T-helper 22 cell (primary cell): Measurements from ENCODE around the gene IQCB1.
"Not testable (repeated sequence)": the region's sequence is repeated elsewhere in the genome, so short reads cannot be mapped to it uniquely, and the experiment has no call there.

Experiments used
- DNase-seq: peaks from one replicate; pipeline ENCODE4 v3.0.0-alpha.2; 2020; ENCODE audit warnings: low read depth

Gene IQCB1

DNA sequence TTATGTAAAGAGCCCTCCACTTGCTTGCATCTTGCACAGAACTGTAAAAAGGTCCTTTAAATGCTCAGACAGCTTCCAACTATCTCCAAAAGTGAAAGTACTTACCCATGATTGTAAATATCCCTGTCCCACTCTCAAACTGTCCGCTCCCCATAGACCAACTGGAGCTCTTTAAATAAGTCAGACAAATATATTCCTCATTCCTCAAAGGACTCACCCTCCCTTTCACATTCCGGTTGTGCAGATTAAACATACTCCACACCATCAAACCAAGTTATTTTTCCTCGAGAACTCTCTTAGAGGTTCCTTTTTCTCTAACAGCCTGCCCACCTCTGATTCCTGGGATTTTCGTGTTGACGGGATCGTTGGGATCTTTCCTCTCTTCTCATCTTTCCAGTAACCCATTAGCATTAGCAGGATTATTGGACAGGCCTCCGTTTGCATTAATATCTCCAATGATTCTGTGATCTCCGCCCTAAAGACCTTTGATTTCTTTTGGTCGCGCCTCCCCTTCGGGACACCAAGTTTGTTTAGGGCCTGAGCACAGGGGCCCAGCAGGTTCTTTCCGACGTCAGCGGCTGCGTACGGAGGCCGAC is 86.1 kb downstream of the IQCB1 start:
- peak; percentile 9 for DNase-seq

DNA sequence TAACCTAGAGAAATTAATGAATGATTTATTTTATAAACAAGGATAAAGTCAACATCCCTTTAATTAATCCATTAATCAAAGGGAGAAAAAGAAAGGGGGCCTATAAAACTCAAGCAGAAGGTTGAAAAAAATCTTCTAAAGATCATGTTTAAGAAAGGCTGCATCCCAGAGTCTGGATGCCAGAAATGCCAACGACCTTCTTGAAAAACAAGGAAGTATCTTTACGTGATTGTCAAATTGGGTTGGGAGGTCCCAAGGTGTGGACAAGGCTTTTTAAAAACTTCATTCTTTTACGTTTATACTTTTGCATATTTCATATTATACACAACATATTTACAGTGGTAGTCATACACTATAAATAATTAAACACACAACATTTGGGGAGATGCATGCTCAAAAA is 86.9 kb downstream of the IQCB1 start:
- no peak for DNase-seq

DNA sequence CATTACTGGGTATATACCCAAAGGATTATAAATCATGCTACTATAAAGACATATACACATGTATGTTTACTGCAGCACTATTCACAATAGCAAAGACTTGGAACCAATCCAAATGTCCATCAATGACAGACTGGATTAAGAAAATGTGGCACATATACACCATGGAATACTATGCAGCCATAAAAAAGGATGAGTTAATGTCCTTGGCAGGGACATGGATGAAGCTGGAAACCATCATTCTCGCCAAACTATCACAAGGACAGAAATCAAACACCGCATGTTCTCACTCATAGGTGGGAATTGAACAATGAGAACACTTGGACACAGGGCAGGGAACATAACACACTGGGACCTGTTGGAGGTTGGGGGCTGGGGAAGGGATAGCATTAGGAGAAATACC is 91.8 kb downstream of the IQCB1 start:
- DNase-seq, result not testable (repeated sequence)

DNA sequence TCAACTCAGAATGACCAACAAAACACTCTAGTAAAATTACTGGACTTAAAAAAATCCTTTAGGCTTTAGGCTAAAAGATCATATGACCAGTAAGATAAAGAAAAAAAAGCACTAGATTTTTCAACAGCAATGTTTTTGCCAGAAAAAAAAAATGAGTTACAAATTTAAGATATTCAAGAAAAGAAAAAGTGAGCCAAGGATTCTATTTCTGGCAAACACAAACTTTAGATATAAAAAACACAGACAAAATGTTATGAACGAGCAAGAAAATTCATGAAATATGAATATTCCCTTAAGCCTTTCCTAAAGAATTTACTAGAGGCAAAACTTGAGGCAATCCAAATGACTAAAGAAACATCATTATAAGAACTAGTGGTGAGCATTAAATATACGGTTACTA is 94.0 kb downstream of the IQCB1 start:
- DNase-seq, result no peak

DNA sequence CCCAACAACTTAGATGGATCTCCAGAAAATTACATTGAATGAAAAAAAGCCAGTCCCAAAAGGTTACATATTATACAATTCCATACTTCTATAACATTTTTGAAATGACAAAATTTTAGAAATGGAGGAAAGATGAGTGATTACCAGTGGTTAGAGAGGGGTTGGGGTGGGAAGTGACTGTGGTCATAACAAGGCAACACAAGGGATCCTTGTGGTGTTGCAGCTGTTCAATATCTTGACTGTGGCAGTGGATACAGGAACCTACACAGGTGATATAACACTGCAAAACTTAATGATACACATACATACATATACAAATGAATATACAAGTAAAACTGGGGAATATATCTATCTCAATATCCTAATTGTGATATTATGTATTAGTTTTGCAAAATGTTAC is 95.0 kb downstream of the IQCB1 start:
- DNase-seq, result no peak

DNA sequence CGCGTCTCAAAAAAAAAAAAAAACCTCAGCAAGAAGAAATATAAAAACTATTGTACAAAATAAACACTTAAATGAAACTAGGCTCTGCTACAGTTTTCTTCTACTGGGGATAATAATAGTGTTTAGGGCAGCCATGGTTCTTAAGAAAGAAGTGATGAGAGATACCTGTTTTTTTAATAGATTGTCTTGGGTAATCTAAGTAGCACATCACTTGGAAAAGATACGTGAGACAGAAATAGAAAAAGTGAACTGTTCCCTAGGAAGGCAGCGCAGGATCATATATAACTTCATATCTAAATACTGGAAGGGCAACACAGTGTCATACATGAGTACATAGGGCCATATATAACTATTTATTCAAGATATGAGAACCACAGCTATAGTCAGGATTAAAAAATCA is 97.2 kb downstream of the IQCB1 start:
- DNase-seq, result no peak

DNA sequence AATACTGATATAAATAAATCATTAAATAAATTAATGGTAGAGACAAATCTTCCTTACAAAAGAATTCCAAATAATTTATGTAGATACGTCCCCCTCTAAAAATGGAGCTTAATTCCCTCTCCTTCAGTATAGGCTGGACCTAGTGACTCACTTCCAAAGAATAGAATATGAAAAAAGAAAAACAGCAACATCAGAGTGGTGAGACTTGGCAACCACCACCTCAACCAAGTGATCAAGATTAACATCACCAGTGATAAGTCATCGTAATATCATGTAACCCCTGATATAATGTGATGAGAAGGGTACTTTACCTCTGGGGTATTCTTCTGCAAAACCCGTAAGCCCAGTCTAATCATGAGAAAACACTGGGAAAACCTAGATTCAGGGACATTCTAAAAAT is 98.7 kb downstream of the IQCB1 start:
- no peak for DNase-seq

DNA sequence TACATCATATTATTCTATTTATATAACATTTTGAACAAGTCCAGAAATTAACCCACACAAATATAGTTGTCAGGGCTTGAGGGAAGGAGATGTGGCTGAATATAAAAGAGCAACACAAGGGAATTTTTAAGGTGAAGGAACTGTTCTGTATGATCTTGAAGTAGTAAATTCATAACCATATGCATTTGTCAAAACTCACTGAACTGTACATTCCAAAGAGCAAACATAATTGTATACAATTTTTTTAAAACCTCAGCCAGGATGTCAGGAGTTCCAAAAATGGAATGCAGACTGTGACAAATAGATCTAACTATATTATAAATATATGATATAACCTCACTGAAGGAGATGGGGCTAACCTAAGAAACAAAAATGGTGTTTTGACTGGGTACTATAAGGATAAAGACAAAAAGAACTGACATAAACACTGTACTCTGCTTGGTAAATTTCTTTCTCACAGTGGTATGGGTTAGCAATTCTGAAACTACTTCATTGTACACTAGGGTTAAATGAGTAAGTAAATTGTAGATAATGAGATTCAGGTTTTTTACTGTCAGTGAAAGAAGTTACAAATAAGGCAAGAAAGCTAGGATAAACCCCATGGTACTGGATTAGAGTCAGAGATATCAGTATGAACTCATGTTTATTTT is 99.7 kb downstream of the IQCB1 start:
- DNase-seq, result no peak

DNA sequence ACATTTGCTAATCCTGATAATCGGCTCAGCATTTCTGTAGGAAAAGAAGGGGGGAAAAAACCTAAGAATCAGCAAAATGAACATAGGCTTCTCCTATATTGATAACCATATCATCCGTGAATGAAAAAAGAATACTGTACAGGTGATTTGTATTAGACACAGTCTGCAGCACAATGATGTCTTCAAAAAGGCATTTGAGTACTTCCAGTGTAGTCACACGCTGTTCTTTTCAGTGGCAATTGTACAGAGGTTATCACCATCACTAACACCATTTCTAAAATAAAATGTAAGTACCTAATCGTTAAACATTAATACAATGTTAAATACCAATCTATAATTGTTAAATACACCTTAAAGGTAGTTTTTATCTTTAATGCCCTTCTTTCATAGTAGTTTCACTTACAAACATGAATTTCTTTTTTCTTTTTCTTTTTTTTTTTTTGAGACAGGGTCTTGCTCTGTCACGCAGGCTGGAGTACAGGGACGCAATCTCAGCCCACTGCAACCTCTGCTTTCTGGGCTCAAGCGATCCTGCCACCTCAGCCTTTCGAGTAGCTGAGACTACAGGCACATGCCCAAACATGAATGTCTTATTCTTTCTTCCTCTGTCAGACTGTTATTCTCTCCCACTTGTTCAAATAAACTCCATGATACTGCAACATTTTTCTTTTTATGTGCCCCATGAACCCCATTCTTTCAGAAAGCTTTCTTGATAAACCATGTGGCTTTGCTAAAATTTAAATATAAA is 103.7 kb downstream of the IQCB1 start:
- DNase-seq, result no peak

DNA sequence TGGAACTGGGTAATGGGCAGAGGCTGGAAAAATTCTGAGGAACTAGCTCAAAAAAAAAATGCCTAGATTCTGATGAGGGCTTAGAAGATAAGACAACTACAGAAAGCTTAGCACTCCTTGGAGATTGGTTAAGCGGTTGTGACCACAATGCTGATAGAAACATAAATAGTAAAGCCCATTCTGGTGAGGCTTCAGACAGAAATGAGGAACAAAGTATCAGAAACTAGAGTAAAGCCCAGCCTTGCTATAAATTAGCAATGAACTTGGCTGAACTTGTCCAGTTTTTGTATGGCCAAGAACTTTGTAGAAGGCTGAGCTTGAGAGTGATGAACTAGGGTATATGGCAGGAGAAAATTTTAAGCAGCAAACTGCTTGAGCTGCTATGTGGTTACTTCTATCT is 110.7 kb downstream of the IQCB1 start:
- DNase-seq, result no peak

DNA sequence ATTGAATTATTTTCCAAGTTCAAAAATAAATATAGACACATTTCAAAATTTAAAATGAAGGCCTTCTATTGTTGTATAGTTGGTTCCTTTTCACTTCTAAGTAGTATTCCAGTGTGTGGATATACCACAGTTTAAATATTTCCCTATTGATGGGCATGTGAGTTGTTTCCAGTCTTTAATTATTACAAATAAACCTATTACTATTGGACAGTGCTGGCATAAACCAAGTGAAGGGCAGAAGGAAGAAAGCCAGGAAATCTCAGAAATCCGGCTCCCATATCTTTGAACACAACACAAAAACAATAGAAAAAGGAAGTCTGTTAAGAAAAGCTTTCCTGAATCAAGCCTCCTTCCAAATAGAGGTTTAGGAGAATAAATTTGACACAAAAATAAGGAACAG is 111.4 kb downstream of the IQCB1 start:
- DNase-seq, result no peak

DNA sequence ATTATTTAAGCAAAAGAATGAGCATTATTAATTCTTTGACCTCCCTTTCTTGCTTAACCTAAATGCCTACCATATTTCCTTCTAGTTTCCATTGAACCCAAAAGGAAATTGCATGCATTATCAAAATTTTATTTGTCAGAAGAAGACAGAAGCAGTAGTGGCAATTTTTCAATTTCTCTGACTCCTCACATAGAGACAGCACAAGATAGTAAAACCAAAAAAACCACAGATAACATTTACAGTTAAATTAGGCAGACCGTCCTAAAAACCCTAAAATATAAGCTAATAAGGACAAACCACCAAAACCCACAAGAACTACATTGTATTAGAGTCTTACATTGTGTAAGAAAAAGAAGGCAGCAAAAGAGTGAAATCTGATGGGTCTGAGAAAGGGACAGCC is 112.4 kb downstream of the IQCB1 start:
- DNase-seq, result no peak

DNA sequence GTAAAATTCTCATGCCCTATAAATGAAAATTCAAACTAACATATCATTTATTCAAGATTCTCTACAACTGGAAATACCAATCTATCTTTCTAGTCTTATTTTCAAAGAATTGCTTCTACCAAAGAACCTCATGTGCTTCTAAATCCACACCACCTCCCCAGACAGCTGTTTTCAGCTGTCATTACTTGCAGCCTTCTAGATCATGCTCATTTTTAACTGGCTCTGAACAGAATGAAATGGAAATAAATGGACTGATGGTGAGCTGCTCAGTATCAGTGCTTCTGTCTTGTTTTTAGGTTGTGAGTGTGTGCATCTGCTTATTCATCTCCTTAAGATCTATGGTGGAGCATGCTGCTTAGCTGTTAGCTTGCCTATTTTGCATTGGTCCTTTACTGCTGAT is 114.7 kb downstream of the IQCB1 start:
- DNase-seq, result no peak
